OCI-LY3 (cell line): ENCODE data around the gene NINL.

Experiments used
- H2AFZ ChIP-seq: fragments of 200-600, 300-600 bp; shearing (Covaris generic); 2 replicates; pipeline ENCODE4 v1.6.0; 2014; ENCODE audit warnings: antibody characterized with exemption, low read depth, low read length
- H3K27ac ChIP-seq: fragments of 200-600, 300-600 bp; sonication (generic); 2 replicates; pipeline ENCODE4 v1.5.1; 2014; ENCODE audit warnings: mild to moderate bottlenecking, low read length, moderate library complexity, mixed read lengths
- H3K27me3 ChIP-seq: fragments of 200-600, 300-600 bp; sonication (generic); 2 replicates; pipeline ENCODE4 v1.6.1; 2014; ENCODE audit warnings: low read depth, low read length, mixed read lengths
- H3K36me3 ChIP-seq: fragments of 200-600, 300-600 bp; sonication (generic); replicated peaks from 2 replicates; pipeline ENCODE3; 2014; ENCODE audit warnings: low read depth, low read length, mixed read lengths
- H3K4me1 ChIP-seq: fragments of 300-600, 200-600 bp; sonication (generic); 2 replicates; pipeline ENCODE4 v1.6.1; 2014; ENCODE audit warnings: low read length, mixed read lengths
- H3K4me2 ChIP-seq: fragments of 200-600, 300-600 bp; sonication (generic); 2 replicates; pipeline ENCODE4 v1.6.1; 2014; ENCODE audit warnings: low read length, mixed read lengths
- H3K4me3 ChIP-seq: fragments of 300-600, 200-600 bp; sonication (generic); 2 replicates; pipeline ENCODE4 v1.5.1; 2014; ENCODE audit warnings: antibody characterized with exemption, mild to moderate bottlenecking, low read length, moderate library complexity
- H3K79me2 ChIP-seq: fragments of 300-600, 200-600 bp; shearing (Covaris generic); 2 replicates; pipeline ENCODE4 v1.6.1; 2014; ENCODE audit warnings: mild to moderate bottlenecking, low read length, mixed read lengths
- H3K9ac ChIP-seq: fragments of 300-600, 200-600 bp; shearing (Covaris generic); 2 replicates; pipeline ENCODE4 v1.6.0; 2014; ENCODE audit warnings: mild to moderate bottlenecking, low read length, moderate library complexity
- H3K9me3 ChIP-seq: fragments of 200-600, 300-600 bp; shearing (Covaris generic); 2 replicates; pipeline ENCODE4 v1.6.1; 2014; ENCODE audit warnings: low read length, mixed read lengths; ENCODE audit not compliant: insufficient read depth
- H4K20me1 ChIP-seq: fragments of 200-600, 300-600 bp; sonication (generic); 2 replicates; pipeline ENCODE4 v1.6.1; 2016; ENCODE audit warnings: low read length, mixed read lengths; ENCODE audit not compliant: insufficient read depth
- CTCF ChIP-seq: fragments of 200-600, 300-600 bp; sonication (generic); IDR thresholded peaks from 2 replicates; pipeline ENCODE4 v1.5.1; 2014; ENCODE audit warnings: antibody characterized with exemption, low read length, low read depth
- EZH2phosphoT487 ChIP-seq: fragments of 200-600 bp; shearing (Covaris generic); IDR thresholded peaks from 2 replicates; pipeline ENCODE4 v1.6.1; 2018; ENCODE audit warnings: antibody characterized with exemption, mixed run types, low read depth

The NINL gene

GRCh38 chr20:25461786-25462545, 123.4 kb downstream of the NINL start:
- peak overlapping the region; percentile 5; the same call in 1 of the 2 replicates for H3K4me2 ChIP-seq
- H3K27ac ChIP-seq, result no peak overlapping the region
- H3K4me3 ChIP-seq, result no peak overlapping the region
- H2AFZ ChIP-seq, result no peak overlapping the region
- no peaks in the 10 kb centered on the region for H4K20me1 ChIP-seq
- no peak for TF ChIP-seq CTCF
- TF ChIP-seq EZH2phosphoT487, result no peak
- H3K27me3 ChIP-seq, result peaks cover 2% of the 10 kb centered on the region; the same call in 1 of the 2 replicates
- peaks cover 5% of the 10 kb centered on the region; the same call in 1 of the 2 replicates for H3K4me1 ChIP-seq
- H3K9me3 ChIP-seq, result no peaks in the 10 kb centered on the region
- no peaks in the 10 kb centered on the region for H3K79me2 ChIP-seq
- no peaks in the 10 kb centered on the region for H3K36me3 ChIP-seq
- no peak overlapping the region for H3K9ac ChIP-seq

- H2AFZ ChIP-seq, result no peak overlapping the region
- H4K20me1 ChIP-seq, result no peaks in the 10 kb centered on the region
- H3K4me2 ChIP-seq, result no peak overlapping the region
- H3K9ac ChIP-seq, result no peak overlapping the region
- peaks cover 2% of the 10 kb centered on the region; the same call in 1 of the 2 replicates for H3K27me3 ChIP-seq
- H3K79me2 ChIP-seq, result no peaks in the 10 kb centered on the region
- no peak overlapping the region for H3K4me3 ChIP-seq
- TF ChIP-seq EZH2phosphoT487 (no peak), CTCF (no peak)
- H3K9me3 ChIP-seq, result no peaks in the 10 kb centered on the region
- no peak overlapping the region for H3K27ac ChIP-seq
- H3K4me1 ChIP-seq, result peaks cover 5% of the 10 kb centered on the region; the same call in 1 of the 2 replicates
- H3K36me3 ChIP-seq, result no peaks in the 10 kb centered on the region
Observed at GRCh38 chr20:25461281-25461650, 124.1 kb downstream of the NINL start.

- TF ChIP-seq CTCF, result no peak
- TF ChIP-seq EZH2phosphoT487, result no peak
- peaks cover 5% of the 10 kb centered on the region; the same call in 1 of the 2 replicates for H3K4me1 ChIP-seq
- H3K27ac ChIP-seq, result no peak overlapping the region
- no peaks in the 10 kb centered on the region for H3K79me2 ChIP-seq
- H3K4me2 ChIP-seq, result no peak overlapping the region
- no peaks in the 10 kb centered on the region for H4K20me1 ChIP-seq
- peaks cover 2% of the 10 kb centered on the region; the same call in 1 of the 2 replicates for H3K27me3 ChIP-seq
- H3K9ac ChIP-seq, result no peak overlapping the region
- H3K36me3 ChIP-seq, result no peaks in the 10 kb centered on the region
- no peaks in the 10 kb centered on the region for H3K9me3 ChIP-seq
- no peak overlapping the region for H2AFZ ChIP-seq
- no peak overlapping the region for H3K4me3 ChIP-seq
Observed at GRCh38 chr20:25460566-25461280, 124.6 kb downstream of the NINL start.

- H3K36me3 ChIP-seq, result no peaks in the 10 kb centered on the region
- H3K79me2 ChIP-seq, result no peaks in the 10 kb centered on the region
- no peaks in the 10 kb centered on the region for H4K20me1 ChIP-seq
- H3K4me3 ChIP-seq, result no peak overlapping the region
- no peak overlapping the region for H3K27ac ChIP-seq
- no peak overlapping the region for H2AFZ ChIP-seq
- H3K9ac ChIP-seq, result no peak overlapping the region
- peaks cover 2% of the 10 kb centered on the region; the same call in 1 of the 2 replicates for H3K27me3 ChIP-seq
- H3K4me2 ChIP-seq, result no peak overlapping the region
- H3K9me3 ChIP-seq, result no peaks in the 10 kb centered on the region
- TF ChIP-seq EZH2phosphoT487, result no peak
- TF ChIP-seq CTCF, result no peak
- H3K4me1 ChIP-seq, result peaks cover 5% of the 10 kb centered on the region; the same call in 1 of the 2 replicates
Observed at GRCh38 chr20:25459916-25460535, 125.3 kb downstream of the NINL start.
